Smooth muscle cell of the pulmonary artery (primary cell): ENCODE results near the gene C12orf50. TPM values are rescaled to one million over a fixed set of nuclear protein-coding genes. Genes with fewer than 3 reads are reported as not detected.

Experiments
- total RNA-seq: library from RNA; depleted of rRNA; stranded (reverse); fragments of >200 nt; gene quantifications from 2 replicates; pipeline ENCODE4 v1.2.3, GENCODE V29; 2014

The C12orf50 gene, protein sequence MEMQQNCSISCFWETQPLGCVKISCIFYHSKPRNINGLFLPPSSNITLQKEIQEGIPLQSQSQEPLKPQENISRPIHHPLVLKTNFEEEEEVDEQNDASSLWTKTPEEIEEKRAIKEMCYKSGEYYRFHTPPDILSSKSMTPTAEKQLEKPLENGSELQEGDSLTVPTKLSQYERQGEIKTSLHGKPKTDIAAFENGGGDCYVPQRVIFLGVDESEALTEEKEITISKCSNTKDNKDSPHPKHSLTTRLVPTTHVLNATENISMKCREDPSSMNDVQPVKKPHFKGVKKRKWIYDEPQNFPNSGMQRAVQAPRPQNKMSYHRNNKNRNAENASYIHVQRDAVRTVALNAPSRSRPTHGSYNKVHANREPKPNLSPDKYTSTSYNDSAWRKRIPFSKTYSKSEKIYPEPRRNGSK
- total RNA-seq: not detected in 2 replicates

GRCh38 chr12:88029093-88029665 is at the start of gene C12orf50:
Gene C12orf50, minus strand, starts transcription at chr12:88029401. Its CDS starts 2,439 bp downstream, at chr12:88026962.

Other genes with a start within 250 kb of the C12orf50 start
- gene CEP290, start 112.7 kb upstream of the C12orf50 start, total RNA-seq: 11.0 and 13.8 TPM in 2 replicates
- 67.6 and 89.6 TPM in 2 replicates for gene TMTC3, start 112.9 kb upstream of the C12orf50 start, total RNA-seq